Stimulated activated CD4-positive, alpha-beta T cell treated with anti-CD3 and anti-CD28 coated beads, Interleukin-1b, Interleukin-23, amount 100 ng/mL, for 4 hours (primary cell): ENCODE measurements around the gene SCYGR8.

ENCODE experiments used
- DNase-seq, 2 donors: peaks; one replicate each; pipeline ENCODE4 v3.0.0-alpha.2; 2020; ENCODE audit warnings: low read depth in 2 of 2

Gene SCYGR8

DNA sequence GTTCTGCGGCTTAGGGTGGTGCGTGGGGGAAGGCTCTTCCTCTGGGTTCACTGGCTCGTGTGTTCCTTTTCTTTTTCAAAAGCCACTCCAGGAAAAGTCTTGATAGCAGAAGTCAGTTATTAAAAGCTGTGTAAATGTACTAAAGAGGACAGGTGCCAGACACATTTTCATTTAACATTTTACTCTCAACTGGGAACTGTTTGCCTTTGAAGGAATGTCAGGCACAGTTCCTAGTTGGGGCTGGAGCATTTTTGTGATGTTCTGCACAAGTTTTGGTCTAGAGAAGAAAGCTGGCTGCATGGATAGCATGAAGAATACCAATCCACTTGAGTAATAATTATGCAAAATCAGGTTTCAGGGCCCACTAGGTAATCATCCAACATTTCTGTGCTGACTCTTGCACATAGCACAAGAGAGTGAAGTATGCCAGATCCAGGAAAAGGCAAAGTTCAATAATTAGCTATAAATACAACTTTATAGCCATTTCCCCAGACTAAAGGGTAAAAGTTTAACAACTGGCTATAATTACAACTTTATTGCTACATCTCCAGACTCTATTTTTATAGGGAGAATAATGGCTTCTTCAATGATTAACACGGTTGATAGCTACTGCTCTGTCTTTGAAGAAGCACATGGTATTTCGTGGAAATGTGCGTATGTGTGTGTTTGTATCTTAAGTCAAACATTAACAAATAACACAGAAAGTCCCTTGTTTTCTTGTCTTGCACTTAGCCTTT is 16.2 kb downstream of the SCYGR8 start:
- no peak for DNase-seq

GRCh38 chr2:227765788-227766372 is 20.2 kb downstream of the SCYGR8 start:
- DNase-seq = no peak

GRCh38 chr2:227766373-227766883 is 20.7 kb downstream of the SCYGR8 start:
- DNase-seq = peak; percentile 36 to 50

DNA sequence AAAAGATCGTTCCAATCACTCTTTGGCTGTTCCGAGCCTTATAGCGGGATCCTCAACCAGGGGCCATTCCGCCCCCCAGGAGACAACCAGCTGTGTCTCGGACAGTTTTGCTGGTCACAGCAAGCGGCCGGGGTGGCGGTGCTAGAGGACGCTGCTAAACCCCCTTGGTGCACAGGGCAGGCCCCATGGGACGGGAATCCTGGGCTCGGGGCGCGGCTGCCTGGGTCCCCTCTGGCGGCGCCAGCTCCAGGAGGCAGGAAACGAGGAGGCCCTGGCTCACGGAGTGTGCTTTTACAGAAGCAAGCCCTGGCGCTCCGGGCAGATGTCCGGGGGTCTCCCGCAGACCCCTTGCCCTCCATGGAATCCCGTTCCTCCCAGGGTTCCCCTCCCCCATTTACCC is 22.1 kb downstream of the SCYGR8 start:
- no peak for DNase-seq

DNA sequence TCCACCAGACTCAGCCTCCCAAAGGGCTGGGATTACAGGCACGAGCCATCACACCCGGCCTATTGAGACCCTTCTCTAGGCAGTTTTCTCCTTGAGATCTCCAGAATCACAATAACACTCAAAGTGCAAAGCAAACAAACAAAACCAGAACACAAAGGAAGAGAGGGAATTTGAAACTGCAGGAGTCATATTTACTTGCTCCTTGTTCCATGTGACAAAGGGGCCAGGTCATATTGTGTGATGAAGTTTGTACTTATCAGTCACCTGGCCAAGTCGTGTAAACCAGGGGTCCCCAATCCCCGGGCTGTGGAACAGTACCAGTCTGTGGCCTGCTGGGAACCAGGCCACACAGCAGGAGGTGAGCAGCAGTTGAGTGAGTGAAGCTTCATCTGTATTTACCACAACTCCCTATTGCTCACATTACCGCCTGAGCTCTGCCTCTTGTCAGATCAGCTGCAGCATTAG is 26.5 kb downstream of the SCYGR8 start:
- DNase-seq = no peak

GRCh38 chr2:227772932-227773331 is 27.2 kb downstream of the SCYGR8 start:
- DNase-seq = no peak

- no peak for DNase-seq
Observed at GRCh38 chr2:227774011-227774624, 28.4 kb downstream of the SCYGR8 start.

- no peak for DNase-seq
Observed at GRCh38 chr2:227774895-227775842, 29.5 kb downstream of the SCYGR8 start.

DNA sequence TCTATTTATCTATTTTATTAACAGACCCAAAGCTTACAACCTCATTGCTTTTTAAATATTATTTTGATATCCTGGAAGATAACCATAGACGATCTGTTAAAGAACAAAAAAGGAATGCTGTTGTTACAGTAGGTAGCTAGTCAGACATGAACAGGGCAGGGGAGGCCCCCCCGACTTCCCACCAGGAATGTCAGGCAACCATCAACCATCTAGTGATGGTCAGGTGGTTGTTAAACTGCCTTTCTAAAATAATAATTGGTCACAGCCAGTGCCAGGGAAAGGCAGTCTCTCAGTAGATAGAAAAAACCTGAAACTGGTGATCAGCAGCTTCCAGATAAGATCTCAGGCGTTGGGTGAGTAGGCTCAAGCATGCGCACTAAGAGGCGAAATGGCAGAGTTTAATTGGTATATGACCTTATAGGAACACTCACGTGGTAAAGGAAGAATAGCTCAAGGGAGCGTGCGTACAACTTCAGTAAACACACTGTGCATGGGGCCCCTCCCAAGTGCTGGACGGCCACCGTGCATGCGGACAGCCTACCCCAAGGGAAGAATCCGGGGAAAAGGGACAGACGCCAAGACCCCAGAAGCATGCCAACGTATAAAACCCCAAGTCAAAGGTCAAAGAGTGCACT is 35.4 kb downstream of the SCYGR8 start:
- no peak for DNase-seq

DNA sequence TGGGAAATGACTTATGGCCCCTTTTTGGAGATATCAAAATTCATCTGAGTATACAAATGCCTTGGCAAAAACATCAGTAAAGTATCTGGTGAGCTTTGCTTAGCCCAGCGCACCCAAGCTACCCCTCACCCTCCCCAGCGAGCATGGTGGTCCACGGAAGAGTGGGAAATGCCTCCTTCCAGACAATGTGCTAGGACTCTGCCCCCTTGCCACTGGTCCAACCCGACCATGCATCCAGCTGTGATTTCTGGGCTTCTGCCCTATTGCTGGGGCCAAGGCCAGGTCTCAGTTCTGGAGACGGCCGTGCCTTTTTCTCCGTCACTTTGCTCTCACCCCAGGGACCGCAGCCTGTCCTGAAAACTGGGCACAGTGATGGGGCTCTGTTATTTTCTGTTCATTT is 36.1 kb downstream of the SCYGR8 start:
- DNase-seq = no peak

DNA sequence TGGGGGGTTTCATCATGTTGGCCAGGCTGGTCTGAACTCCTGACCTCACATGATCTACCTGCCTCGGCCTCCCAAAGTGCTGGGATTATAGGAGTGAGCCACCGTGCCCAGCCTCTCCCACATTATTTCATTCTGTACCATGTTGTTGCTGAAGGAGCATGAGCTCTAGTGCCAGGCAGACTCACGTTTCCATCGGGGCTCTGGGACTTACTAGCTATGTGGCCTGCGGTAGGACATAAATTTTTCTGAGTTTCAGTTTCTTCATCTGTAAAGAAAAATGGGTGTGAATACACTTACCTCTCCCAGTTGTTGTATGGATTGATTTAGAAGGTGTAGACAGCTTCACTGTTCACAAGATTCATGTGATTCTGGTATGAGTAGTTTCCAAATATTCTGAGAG is 37.1 kb downstream of the SCYGR8 start:
- no peak for DNase-seq

DNA sequence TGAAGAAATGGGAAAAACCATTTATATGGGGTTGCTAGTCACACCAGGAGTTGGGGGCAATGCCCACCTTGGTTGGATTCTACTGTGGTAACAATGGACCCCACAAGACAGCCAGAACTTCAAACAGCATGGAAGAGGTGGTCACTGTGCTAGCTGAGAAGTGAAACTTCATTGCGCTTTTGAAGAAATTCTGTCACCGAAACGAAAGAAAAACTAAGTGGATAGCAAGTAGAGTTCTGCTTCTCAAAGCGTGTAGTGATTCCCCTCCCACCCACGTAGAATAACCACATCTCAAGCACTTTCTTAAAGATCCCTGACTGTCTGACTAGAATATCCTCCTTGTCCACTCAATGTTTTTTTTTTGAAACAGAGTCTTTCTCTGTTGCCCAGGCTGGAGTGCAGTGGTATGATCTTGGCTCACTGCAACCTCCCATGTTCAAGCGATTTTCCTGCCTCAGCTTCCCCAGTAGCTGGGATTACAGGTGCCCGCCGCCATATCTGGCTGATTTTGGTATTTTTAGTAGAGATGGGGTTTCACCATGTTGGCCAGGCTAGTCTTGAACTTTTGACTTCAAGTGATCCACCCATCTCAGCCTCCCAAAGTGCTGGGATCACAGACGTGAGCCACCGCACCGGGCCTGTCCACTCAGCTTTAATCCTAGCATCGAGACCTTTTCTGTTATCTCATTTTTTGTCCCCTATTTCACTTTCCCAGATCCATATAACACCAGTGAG is 37.9 kb downstream of the SCYGR8 start:
- DNase-seq = no peak

GRCh38 chr2:227785293-227785692 is 39.6 kb downstream of the SCYGR8 start:
- DNase-seq = no peak

DNA sequence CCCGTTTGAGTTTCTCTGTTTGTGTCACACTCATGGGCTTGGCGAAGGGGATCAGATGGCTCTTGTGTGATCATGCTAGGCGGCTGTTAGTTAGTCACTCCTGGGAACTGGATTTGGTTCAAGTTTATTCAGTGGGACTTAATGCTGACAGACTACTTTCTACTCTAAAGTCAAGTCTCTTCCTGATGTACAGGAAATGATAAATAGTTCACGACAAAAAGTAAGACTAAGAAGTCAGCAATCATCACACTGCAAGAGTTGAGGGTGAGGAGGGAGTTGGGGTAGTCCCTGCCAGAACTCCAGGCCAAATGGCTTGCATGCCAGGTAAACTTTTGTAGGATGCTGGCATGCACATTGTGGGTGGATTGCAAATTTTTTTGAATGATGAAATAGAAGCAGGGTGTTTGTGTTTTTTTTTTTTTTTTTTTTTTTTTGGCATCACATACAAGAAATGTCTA is 42.9 kb downstream of the SCYGR8 start:
- DNase-seq = no peak

DNA sequence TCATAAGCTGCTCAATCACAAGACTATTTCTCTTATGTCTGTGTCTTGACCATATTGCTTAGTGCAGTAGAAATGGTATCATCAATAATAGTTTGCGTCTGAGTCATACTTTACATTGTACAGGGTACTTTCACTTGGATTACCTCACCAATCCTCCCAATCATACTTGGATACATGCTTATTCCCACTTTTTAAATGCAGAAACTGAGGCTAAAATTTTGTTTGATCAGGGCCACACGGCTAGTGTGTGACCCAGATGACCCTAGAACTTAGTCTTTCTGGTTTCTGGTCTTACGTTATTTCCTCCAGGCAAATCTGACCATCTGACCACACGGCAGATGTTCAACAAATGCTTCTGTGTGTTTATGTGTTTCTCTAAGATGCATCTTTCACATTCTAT is 44.1 kb downstream of the SCYGR8 start:
- no peak for DNase-seq

DNA sequence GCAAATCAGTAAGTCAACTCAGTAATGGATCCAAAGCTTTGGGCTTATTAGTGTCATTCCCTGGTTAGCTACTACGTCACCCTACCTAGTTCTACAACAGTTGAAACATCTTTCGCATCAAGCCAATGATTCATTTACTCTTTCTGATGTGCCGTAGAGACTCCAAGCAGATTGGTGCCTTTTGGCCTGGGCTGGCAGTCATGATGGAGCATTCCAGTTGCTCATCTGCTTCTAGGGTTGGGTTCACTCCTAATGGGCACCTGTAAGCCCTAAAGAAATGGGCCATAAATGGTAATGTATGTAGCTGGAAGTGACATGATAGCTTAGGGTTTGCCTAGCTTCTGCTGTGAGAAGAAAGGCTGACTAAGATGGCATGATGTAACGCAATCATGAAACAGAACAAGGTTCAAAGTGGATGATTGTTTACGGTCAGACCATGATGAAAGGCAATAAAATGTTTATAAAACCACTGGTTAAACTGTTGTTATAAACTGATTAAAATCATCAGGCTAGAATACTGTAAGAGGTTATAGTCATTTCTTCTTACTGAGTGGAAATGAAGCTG is 47.5 kb downstream of the SCYGR8 start:
- DNase-seq = no peak
